HG03460 (cell line): ENCODE data around the gene WNT7A.
"Not testable (repeated sequence)": the region's sequence is repeated elsewhere in the genome, so short reads cannot be mapped to it uniquely, and the experiment has no call there.

Source experiments
- ATAC-seq: cut with Tn5 transposase; IDR thresholded peaks from one replicate; pipeline ENCODE4 v1.9.1; 2021; ENCODE audit not compliant: unreplicated experiment

Gene WNT7A

GRCh38 chr3:13866041-13866965 is 13.6 kb downstream of the WNT7A start:
- ATAC-seq, result no peak

DNA sequence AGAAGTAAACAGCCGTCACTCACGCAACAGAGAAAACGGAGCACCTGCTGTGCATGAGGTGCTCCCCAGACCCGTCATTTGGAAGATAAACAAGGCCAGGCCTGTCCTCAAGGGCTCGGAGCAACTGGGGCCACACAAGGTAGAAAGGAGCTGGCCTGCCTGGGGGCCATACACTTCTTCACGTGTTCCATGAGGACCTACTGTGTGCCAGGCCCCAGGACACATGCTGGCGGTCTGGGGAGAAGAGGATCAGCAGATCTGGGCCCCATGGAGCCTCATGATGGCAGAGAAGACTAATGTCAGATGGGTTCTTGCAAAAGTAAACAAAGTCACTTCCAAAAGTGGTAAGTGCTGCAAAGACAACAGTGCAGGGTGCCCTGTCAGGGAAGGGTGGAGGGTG is 14.3 kb downstream of the WNT7A start:
- ATAC-seq, result no peak

DNA sequence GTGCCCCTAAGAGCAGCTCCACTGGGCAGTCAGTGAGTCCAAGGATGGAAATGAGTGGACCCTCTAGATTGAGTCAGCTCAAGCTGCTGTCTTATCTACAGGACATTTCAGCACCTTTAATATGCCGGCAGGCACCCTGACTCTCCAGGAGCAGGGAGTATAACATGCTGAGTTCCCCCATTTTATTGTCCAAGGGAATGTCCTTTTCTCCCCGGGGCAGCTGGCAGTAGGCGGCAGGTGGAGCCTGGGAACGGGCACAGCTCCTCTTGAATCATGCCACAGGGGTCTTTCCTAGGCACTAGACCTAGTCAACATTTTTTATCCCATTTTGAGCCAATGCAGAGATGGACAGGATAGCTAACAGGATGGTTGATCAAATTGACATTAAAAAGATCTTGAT is 14.8 kb downstream of the WNT7A start:
- ATAC-seq, result no peak

DNA sequence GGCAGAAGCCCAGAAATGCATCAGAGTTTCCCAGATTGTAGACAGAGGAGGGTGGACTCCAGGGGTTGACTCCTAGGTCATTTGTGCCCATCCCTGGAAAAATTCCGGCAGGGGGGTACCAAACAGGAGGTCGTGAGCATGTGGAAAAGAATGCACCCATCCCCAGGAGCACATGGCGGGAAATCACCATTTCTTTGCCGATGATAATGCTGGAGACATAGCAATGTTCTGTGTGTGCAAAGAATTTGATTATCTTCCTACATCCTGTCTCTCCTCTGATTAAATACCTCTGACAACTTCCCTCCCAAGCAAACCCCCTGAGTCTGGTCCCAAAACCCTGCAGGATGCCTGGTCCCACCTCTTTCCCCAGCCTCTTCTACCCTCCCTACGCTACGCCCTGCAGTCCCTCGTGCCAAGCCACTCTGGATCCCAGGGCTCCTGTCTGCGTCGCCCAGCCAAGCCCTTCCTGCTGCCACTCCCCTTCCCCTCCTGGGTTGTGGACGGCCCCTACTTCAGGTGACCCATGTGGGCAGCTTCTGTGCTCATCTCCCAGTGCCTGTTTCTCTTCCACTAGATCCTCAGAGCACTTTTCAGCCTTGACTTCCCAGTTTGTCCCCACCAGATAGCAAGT is 15.8 kb downstream of the WNT7A start:
- ATAC-seq, result no peak

DNA sequence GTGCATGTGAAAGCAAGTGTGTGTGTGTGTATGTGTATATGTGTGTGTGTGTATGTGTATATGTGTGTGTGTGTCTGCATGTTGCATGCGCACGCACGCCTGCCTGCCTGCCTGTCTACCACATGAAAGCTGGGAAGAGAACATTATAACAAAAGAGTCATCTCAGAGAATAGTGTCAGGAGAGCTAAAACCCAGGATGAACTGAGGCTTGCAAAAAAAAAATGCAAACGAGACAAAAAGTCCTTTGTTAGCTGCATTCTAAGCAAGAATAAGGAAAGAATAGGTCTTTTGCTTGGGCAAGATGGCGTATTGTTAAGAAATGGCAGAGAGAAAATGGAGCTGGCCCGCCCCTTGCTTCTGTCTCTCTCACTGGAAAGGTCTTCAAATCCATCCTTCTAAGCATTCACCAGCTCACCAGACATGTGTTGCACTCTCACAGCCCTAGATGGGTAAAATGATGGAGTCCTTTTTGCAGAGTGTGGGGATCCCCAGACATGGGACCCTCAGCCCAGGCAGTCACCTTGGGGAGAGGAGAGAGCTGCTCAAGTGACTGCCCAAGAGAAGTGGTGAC is 16.4 kb downstream of the WNT7A start:
- no peak for ATAC-seq

DNA sequence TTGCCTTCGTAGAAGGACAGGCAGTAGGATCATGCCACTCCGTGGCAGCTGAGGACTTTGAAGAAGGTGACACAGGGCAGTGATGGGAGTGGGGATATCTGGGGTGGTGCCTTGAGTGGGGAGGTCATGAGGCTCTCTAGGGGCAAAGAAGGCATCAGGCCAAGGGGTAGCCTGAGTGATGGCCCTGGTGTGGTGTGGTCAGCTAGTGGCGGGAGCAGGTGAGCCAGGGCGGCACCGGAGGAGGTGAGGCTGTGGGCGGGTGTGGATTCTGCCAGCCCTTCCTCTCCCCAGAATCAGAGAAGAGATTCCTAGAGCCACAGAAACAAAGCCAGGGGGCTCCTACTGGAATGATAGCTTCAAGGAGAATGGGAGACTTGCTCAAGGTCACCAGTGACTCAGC is 18.4 kb downstream of the WNT7A start:
- ATAC-seq, result no peak

DNA sequence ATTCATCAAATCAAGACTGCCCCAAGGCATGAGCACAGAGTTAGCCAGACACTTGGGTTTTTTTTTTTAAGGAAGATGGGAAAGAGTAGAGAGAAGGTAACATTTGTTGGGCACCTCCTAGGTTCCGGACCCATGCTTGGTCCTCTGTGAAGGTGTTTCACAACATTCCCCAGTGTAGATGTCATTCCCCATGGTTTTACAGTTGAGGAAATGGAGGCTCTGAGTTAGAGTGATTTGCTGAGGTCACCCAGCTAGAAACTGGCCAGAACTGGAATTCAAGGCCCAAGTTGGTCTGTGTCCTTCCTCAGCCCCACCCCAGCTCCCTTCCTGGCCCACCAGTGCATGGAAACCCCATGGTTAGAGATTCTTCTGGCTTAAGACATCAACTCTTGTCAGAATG is 19.9 kb downstream of the WNT7A start:
- no peak for ATAC-seq

DNA sequence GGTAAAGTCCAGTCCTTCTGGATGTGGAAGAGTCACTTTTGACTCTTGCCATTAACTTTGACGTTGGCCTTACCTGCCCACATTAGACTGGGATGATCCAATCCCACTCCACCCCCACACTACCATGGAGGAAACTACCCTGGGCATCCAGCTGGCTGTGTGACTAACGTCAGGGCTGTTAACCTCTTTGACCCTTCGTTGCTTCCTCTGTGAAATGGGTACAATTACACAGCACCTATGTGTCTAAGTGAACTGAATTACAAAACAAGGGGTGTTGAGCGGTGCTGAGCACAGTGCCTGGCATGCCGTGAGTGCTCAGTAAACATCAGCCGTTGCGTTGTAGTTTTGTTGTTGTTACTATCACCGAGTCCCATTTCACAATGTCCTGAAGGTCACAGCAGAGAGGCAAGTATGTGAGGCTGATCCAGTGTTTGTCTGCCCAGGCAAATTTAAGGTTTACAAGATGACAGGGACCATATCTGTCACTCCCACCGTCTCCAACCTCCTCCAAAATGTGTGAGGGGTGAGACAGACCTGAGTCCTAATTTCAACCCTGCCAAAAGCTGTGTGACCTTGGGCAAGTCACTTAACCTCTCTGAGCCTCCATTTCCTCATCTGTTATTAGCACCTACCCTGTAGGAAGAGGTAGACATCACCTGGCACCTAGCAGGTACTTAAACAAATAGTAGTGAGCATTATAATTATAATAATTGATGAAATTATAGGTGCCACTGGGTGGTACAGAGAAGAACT is 20.9 kb downstream of the WNT7A start:
- no peak for ATAC-seq

DNA sequence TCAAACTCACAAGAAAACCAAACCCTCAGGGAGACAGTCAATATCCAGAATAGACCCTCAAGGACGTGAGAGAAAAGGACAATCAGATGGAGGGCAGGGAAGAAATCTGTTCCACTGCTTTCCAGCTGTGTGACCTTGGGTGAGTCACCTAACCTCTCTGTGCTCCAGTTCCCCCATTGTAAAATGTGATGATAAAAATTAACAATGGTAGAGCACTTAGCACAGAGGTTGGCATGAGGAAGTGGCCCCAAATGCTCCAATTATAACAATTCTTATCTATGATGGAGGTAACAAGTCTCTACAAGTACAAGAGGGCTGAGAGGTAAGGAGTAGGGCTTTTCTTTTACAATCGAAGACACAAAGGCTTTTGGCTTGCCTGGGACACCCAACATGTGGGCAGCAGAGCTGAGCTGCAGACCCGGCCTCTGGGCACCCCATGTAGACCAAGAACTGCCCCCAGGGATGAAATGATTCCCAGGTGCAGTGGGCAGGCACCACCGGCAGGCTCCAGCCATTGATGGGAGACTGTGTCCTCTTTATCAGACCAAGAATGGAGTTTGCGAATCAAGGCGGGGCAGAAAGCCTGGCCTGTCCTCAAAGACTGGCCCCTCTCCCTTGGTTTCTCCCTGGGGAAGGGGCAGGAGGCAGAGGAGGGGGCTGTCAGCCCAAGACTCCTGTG is 22.0 kb downstream of the WNT7A start:
- no peak for ATAC-seq

DNA sequence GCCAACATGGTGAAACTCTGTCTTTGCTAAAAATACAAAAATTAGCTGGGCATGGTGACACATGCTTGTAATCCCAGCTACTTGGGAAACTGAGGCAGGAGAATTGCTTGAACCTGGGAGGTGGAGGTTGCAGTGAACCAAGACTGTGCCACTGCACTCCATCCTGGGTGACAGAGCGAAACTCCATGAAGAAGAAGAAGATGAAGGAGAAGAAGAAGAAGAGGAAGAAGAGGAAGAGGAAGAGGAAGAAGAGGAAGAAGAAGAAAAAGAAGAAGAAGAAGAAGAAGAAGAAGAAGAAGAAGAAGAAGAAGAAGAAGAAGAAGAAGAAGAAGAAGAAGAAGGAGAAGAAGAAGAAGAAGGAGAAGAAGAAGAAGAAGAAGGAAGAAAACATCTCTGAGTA is 23.2 kb downstream of the WNT7A start:
- ATAC-seq, result not testable (repeated sequence)

GRCh38 chr3:13856006-13856405 is 23.9 kb downstream of the WNT7A start:
- no peak for ATAC-seq

DNA sequence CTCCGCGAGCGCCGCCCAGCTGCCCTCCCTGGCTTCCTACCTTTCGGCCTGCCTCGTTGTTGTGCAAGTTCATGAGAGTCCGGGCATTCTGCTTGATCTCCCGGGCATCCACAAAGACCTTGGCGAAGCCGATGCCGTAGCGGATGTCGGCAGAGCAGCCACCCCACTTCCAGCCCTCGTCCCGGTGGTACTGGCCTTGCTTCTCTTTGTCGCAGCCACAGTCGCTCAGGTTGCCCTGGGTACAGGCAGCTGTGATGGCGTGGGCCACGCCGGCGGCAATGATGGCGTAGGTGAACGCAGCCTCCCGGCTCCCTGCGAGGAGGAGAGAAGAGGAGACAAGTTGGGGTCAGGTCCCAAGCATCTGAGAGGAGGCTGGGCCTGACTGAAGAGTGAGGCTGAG is 25.4 kb downstream of the WNT7A start:
- no peak for ATAC-seq

- no peak for ATAC-seq
Measured at GRCh38 chr3:13853978-13854296, 25.9 kb downstream of the WNT7A start.

- no peak for ATAC-seq
Measured at GRCh38 chr3:13853256-13853977, 26.5 kb downstream of the WNT7A start.

GRCh38 chr3:13852638-13853009 is 27.2 kb downstream of the WNT7A start:
- no peak for ATAC-seq

DNA sequence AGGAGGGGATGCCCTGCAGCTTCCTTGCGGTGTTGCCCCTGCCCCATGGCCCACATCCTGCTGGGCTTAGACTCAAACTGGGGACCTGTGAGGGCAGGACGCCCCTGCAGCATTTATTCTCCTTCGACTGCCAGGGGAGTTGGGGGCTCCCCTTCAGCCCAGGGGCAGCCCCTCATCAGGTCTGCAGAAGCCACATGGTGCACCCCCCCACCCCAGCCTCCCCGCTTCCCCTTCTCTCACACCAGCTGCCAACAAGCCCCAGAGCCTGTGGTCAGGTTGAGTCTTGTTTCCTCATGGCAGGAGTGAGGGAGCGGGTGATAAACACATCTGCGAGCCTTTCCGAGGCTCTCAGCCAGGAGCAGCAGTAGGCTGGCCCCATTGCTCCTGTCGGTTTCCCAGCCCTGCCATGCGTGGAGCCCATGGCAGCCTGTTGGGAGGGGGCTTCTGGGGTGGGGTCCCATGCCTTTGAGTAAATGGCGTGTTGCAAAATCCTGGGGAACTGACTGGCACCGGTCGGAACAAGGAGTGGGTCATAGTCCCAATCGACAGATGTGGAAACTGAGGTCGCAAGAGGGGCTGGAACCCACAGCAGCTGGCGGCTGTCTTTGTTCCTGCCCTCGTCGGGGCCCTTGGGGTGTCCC is 27.8 kb downstream of the WNT7A start:
- ATAC-seq, result no peak

DNA sequence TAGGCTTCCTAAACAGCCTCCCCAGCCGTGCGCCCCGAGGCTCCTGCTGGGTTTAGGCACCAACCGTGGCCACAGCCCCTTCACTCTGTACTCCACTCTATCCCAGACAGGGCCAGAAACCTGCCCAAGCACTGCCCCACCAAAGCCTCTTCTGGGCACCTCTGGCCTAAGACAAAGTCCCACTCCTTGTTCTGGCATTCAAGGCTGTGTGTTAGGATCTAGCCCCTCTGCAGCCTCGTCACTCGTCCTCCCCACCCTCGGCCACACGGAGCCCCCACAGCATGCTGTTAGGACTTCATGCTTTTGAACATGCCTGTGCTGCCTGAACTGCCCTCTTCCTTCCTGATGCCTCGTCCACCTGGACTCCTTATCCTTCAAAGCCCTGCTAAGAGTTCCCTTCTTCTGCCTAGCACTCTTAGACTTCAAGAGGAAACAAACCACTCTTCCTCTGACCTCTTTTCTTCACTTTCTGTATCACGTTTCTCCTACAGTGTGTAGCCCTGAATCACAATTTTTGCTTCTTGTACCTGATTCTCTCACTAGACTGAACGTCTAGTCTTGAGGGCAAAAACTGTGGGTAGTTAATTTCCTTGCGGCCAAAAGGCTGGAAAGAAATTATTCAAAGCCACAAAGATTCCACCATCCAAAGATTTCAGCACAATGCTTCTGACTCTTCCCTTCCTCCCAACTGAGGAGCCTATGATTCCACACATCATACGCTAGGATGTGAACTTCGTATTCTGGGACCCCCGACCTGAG is 28.6 kb downstream of the WNT7A start:
- ATAC-seq, result no peak

GRCh38 chr3:13850161-13850945 is 29.5 kb downstream of the WNT7A start:
- no peak for ATAC-seq
